H1 (cell line): ENCODE data around the gene ST14. TPM values are rescaled to one million over a fixed set of nuclear protein-coding genes. Genes with fewer than 3 reads are reported as not detected.

ENCODE experiments used
- CTCF ChIA-PET: fragments of 300-600 bp; sonication (Branson Sonifier 250); formaldehyde crosslinking; loops from one replicate; lab custom pipeline; 2021; ENCODE audit not compliant: partially characterized antibody; lab: Charles Lee
- POLR2A ChIA-PET: fragments of 300-600 bp; sonication (Branson Sonifier 250); formaldehyde crosslinking; loops from one replicate; lab custom pipeline; 2021; ENCODE audit warnings: inconsistent platforms; ENCODE audit not compliant: partially characterized antibody; lab: Charles Lee
- DNase-seq, 2 experiments: peaks; one replicate each; pipeline versions ENCODE4 v3.0.0 to v3.0.0-alpha.2; 2010 to 2022; ENCODE audit warnings: low spot score in 2 of 2, low read depth in 1 of 2, mixed read lengths in 1 of 2
- FAIRE-seq: peaks from 2 replicates; lab custom pipeline; 2011; peaks lifted over from hg19 to GRCh38; lab: Jason Lieb, UNC
- H2AFZ ChIP-seq: 2 replicates; pipeline ENCODE4 v1.8.1; 2012; ENCODE audit warnings: low read length, inconsistent platforms
- H2AK5ac ChIP-seq: 2 replicates; pipeline ENCODE4 v1.6.1; 2013; ENCODE audit warnings: low read depth, low read length
- H2BK120ac ChIP-seq: replicated peaks from 2 replicates; pipeline ENCODE3; 2013; ENCODE audit warnings: low read depth, low read length, inconsistent platforms
- H2BK12ac ChIP-seq: 2 replicates; pipeline ENCODE4 v1.6.1; 2013; ENCODE audit warnings: low read depth, low read length
- H2BK15ac ChIP-seq: 2 replicates; pipeline ENCODE4 v1.6.1; 2013; ENCODE audit warnings: low read length
- H2BK20ac ChIP-seq: 2 replicates; pipeline ENCODE4 v1.6.1; 2013; ENCODE audit warnings: low read length
- H2BK5ac ChIP-seq: 2 replicates; pipeline ENCODE4 v1.6.1; 2013; ENCODE audit warnings: low read depth, low read length
- H3K14ac ChIP-seq: 2 replicates; pipeline ENCODE4 v1.6.1; 2013; ENCODE audit warnings: inconsistent platforms; ENCODE audit not compliant: insufficient read length
- H3K18ac ChIP-seq: 2 replicates; pipeline ENCODE4 v1.6.1; 2013; ENCODE audit warnings: low read length; ENCODE audit errors: extremely low read depth
- H3K23ac ChIP-seq: 2 replicates; pipeline ENCODE4 v1.6.1; 2013; ENCODE audit warnings: inconsistent platforms; ENCODE audit not compliant: insufficient read length
- H3K23me2 ChIP-seq: 2 replicates; pipeline ENCODE4 v1.6.1; 2013; ENCODE audit warnings: low read depth, low read length
- H3K27ac ChIP-seq: 2 replicates; pipeline ENCODE4 v1.6.1; 2011; ENCODE audit warnings: low read depth, low read length, inconsistent platforms
- H3K27me3 ChIP-seq, 4 experiments: replicated peaks in 1 of 4; 1 replicate in 1 of 4; 2 replicates in 3 of 4; pipeline versions ENCODE4 v1.6.1 to v1.8.1; 2011 to 2013; ENCODE audit warnings: low read length in 3 of 4, mild to moderate bottlenecking in 3 of 4, inconsistent platforms in 2 of 4, mixed read lengths in 2 of 4, moderate library complexity in 1 of 4; ENCODE audit not compliant: control insufficient read depth in 3 of 4, insufficient read depth in 3 of 4; ENCODE audit errors: extremely low read depth in 1 of 4
- H3K36me3 ChIP-seq, 4 experiments: 2 replicates each; pipeline versions ENCODE4 v1.6.1 to v1.8.1; 2011 to 2013; ENCODE audit warnings: mild to moderate bottlenecking in 4 of 4, low read length in 3 of 4, moderate library complexity in 2 of 4, control low read depth in 1 of 4, inconsistent platforms in 1 of 4; ENCODE audit not compliant: insufficient read depth in 4 of 4, control insufficient read depth in 2 of 4
- H3K4ac ChIP-seq: replicated peaks from 2 replicates; pipeline ENCODE3; 2013; ENCODE audit warnings: low read length, low read depth, mixed read lengths, inconsistent platforms; ENCODE audit not compliant: insufficient read length
- H3K4me1 ChIP-seq, 4 experiments: replicated peaks in 1 of 4; 1 replicate in 1 of 4; 2 replicates in 3 of 4; pipeline versions ENCODE4 v1.6.1 to v1.8.1; 2011 to 2013; ENCODE audit warnings: low read length in 3 of 4, inconsistent platforms in 2 of 4, mixed read lengths in 1 of 4; ENCODE audit not compliant: insufficient read depth in 4 of 4, control insufficient read depth in 3 of 4
- H3K4me2 ChIP-seq, 2 experiments: 2 replicates each; pipeline versions ENCODE4 v1.6.1 to v1.8.1; 2011 to 2013; ENCODE audit warnings: low read depth in 2 of 2, low read length in 2 of 2, control low read depth in 1 of 2, inconsistent platforms in 1 of 2, mild to moderate bottlenecking in 1 of 2; ENCODE audit not compliant: insufficient read depth in 1 of 2
- H3K4me3 ChIP-seq, 4 experiments: fragments of 200-600, 300-600 bp in 1 of 4; sonication (generic), shearing (Covaris generic), sonication (Bioruptor Twin) in 1 of 4; 2 replicates each; pipeline versions ENCODE4 v1.5.1 to v1.8.1; 2011 to 2016; ENCODE audit warnings: low read length in 4 of 4, low read depth in 3 of 4, control low read depth in 2 of 4, inconsistent platforms in 2 of 4, mild to moderate bottlenecking in 2 of 4, mixed read lengths in 1 of 4, moderate library complexity in 1 of 4; ENCODE audit not compliant: insufficient read depth in 2 of 4; ENCODE audit errors: extremely low read depth in 1 of 4
- H3K56ac ChIP-seq: replicated peaks from 2 replicates; pipeline ENCODE3; 2013; ENCODE audit warnings: low read depth, mild to moderate bottlenecking, mixed read lengths, low read length, inconsistent platforms; ENCODE audit not compliant: insufficient read length
- H3K79me1 ChIP-seq: 2 replicates; pipeline ENCODE4 v1.6.1; 2013; ENCODE audit warnings: low read depth, low read length, control low read depth
- H3K79me2 ChIP-seq, 2 experiments: 2 replicates each; pipeline versions ENCODE4 v1.6.1 to v1.8.1; 2012 to 2013; ENCODE audit warnings: low read length in 2 of 2, mild to moderate bottlenecking in 2 of 2, inconsistent platforms in 1 of 2; ENCODE audit not compliant: insufficient read depth in 2 of 2, control insufficient read depth in 1 of 2
- H3K9ac ChIP-seq, 4 experiments: replicated peaks in 1 of 4; 1 replicate in 1 of 4; 2 replicates in 3 of 4; pipeline versions ENCODE4 v1.6.1 to v1.8.1; 2011 to 2013; ENCODE audit warnings: low read depth in 3 of 4, low read length in 3 of 4, control low read depth in 2 of 4, mild to moderate bottlenecking in 2 of 4, moderate library complexity in 2 of 4, inconsistent platforms in 1 of 4; ENCODE audit errors: extremely low read depth in 1 of 4
- H3K9me3 ChIP-seq, 2 experiments: 2 replicates each; pipeline versions ENCODE4 v1.6.1 to v1.8.1; 2012 to 2013; ENCODE audit warnings: mild to moderate bottlenecking in 2 of 2, moderate library complexity in 2 of 2, control low read depth in 1 of 2, inconsistent platforms in 1 of 2, low read depth in 1 of 2, low read length in 1 of 2, mixed read lengths in 1 of 2; ENCODE audit not compliant: insufficient read depth in 2 of 2
- H4K20me1 ChIP-seq, 2 experiments: replicated peaks in 1 of 2; 2 replicates each; pipeline versions ENCODE3 to v1.8.1; 2011 to 2013; ENCODE audit warnings: inconsistent platforms in 2 of 2, low read length in 2 of 2, mild to moderate bottlenecking in 1 of 2; ENCODE audit not compliant: insufficient read depth in 2 of 2, control insufficient read depth in 1 of 2
- H4K5ac ChIP-seq: 2 replicates; pipeline ENCODE4 v1.6.1; 2013; ENCODE audit warnings: low read length, low read depth, mixed read lengths, inconsistent platforms; ENCODE audit not compliant: insufficient read length
- H4K8ac ChIP-seq: 2 replicates; pipeline ENCODE4 v1.8.0; 2013; ENCODE audit warnings: mild to moderate bottlenecking, moderate library complexity, low read length, inconsistent platforms; ENCODE audit not compliant: insufficient read depth; ENCODE audit errors: extremely low read depth
- H4K91ac ChIP-seq: replicated peaks from 2 replicates; pipeline ENCODE3; 2013; ENCODE audit warnings: low read length, mixed read lengths, inconsistent platforms; ENCODE audit not compliant: insufficient read length
- ASH2L ChIP-seq: fragments of 200-600, 300-600 bp; sonication (generic); IDR thresholded peaks from one replicate; pipeline ENCODE4 v1.7.1; 2017; ENCODE audit warnings: low read length
- BACH1 ChIP-seq: IDR thresholded peaks from 2 replicates; pipeline ENCODE4 v1.6.1; 2012; ENCODE audit warnings: low read length, improper control_type of control experiment
- BRCA1 ChIP-seq: IDR thresholded peaks from 2 replicates; pipeline ENCODE4 v1.6.1; 2012; ENCODE audit warnings: low read depth, low read length, improper control_type of control experiment
- CREB1 ChIP-seq: IDR thresholded peaks from 2 replicates; pipeline ENCODE4 v1.6.1; 2012; ENCODE audit warnings: inconsistent platforms
- EP300 ChIP-seq, 2 experiments: IDR thresholded peaks; 1 replicate in 1 of 2; 2 replicates in 1 of 2; pipeline ENCODE4 v1.6.1; 2011 to 2012; ENCODE audit warnings: low read depth in 2 of 2, low read length in 2 of 2, mild to moderate bottlenecking in 2 of 2, borderline replicate concordance in 1 of 2, inconsistent platforms in 1 of 2, moderate library complexity in 1 of 2
- HDAC2 ChIP-seq, 2 experiments: fragments of 300-600 bp in 1 of 2; sonication (generic) in 1 of 2; IDR thresholded peaks; 2 replicates each; pipeline ENCODE4 v1.6.1; 2011 to 2012; ENCODE audit warnings: low read depth in 2 of 2, low read length in 2 of 2, mild to moderate bottlenecking in 2 of 2, moderate library complexity in 2 of 2, borderline replicate concordance in 1 of 2, inconsistent platforms in 1 of 2
- HDAC6 ChIP-seq: IDR thresholded peaks from one replicate; pipeline ENCODE4 v1.7.1; 2012; ENCODE audit warnings: low read depth, mild to moderate bottlenecking, inconsistent platforms, low read length, moderate library complexity
- KDM1A ChIP-seq: fragments of 200-600, 300-600 bp; sonication (generic); IDR thresholded peaks from 2 replicates; pipeline ENCODE4 v1.7.1; 2016; ENCODE audit warnings: mild to moderate bottlenecking, low read length, borderline replicate concordance
- NANOG ChIP-seq: IDR thresholded peaks from 2 replicates; pipeline ENCODE4 v1.6.1; 2011; ENCODE audit warnings: low read length, low read depth, mild to moderate bottlenecking, inconsistent platforms; ENCODE audit not compliant: insufficient read depth, poor library complexity, severe bottlenecking
- POU5F1 ChIP-seq: IDR thresholded peaks from 2 replicates; pipeline ENCODE4 v1.6.1; 2011; ENCODE audit warnings: low read depth, mild to moderate bottlenecking, low read length, moderate library complexity
- RNF2 ChIP-seq: fragments of 200-900, 300-1000 bp; sonication (generic); IDR thresholded peaks from 2 replicates; pipeline ENCODE4 v1.7.1; 2016; ENCODE audit warnings: borderline replicate concordance, low read depth, mild to moderate bottlenecking, antibody characterized with exemption, low read length; ENCODE audit not compliant: poor library complexity, severe bottlenecking; ENCODE audit errors: missing control alignments
- SIX5 ChIP-seq: IDR thresholded peaks from 2 replicates; pipeline ENCODE4 v1.6.1; 2011; ENCODE audit warnings: mild to moderate bottlenecking, low read depth, low read length
- WGBS, 2 experiments: shearing (Covaris generic) in 1 of 2; methylation state at CpG; one replicate each; pipeline versions ENCODE4 v1.1.6 to v1.1.7; 2013 to 2015; ENCODE audit warnings: low lambda C conversion rate in 2 of 2, mixed read lengths in 2 of 2, inconsistent platforms in 1 of 2, low coverage in 1 of 2, missing lambda C conversion rate in 1 of 2; ENCODE audit not compliant: insufficient replicate concordance in 2 of 2, insufficient coverage in 1 of 2, insufficient read length in 1 of 2; ENCODE audit errors: extremely low coverage in 1 of 2, missing lambda C conversion rate in 1 of 2; 5-methylcytosine and 5-hydroxymethylcytosine counted together
- polyA plus RNA-seq, 7 experiments: library from polyadenylated mRNA; depleted of rRNA in 3 of 7; stranded (reverse) in 5 of 7; unstranded in 2 of 7; fragments of >200 nt in 5 of 7; fragments of 200-250 nt in 2 of 7; gene quantifications; 1 replicate in 5 of 7; 2 replicates in 1 of 7; 4 replicates in 1 of 7; pipeline versions ENCODE4 v1.2.1 to v1.2.3, GENCODE V29; 2011 to 2013; ENCODE audit warnings: missing spikeins in 2 of 7, mixed read lengths in 2 of 7
- total RNA-seq: library from RNA; stranded (reverse); fragmentation: NEBNext Ultra II Directional; extraction: Animal tissue kit (Norgen Biotek cat#: 25700); gene quantifications from 2 replicates; pipeline ENCODE4 v1.2.1, GENCODE V29; 2021

ST14 gene
- total and polyA plus RNA-seq, 2 of the 8 experiments (the other 6 are each of a cell fraction or from before 2014, with no cell fraction given): 22.4 to 24.9 TPM

DNA sequence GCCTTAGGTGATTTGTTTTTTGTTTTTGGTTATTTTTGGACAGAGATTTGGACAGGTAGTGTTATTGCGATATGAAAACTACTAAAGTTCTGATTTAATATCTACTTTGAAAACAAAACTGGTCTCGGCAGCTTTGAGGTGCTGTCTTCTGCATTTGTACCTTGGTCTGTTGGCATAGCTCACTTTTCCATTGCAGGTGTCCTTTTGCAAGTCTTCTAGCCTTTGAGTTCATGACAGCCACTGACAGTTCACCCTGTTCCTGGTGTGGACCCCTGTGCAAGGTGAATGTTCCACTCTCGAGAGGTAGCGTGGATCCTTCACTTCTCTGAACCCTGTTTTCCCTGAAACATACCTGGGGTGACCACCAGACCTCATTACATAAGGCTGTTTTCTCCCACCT lies 44.9 kb upstream of the ST14 start:
- CTCF ChIA-PET: interaction anchor here (0.9 to 10.2 kb wide), 4 partner anchors 13 to 37 kb away, joined by 3 to 92 read pairs (median 4); no protein-coding TSS in a partner anchor
- H2BK5ac ChIP-seq: 0 out of 2 replicates have a peak overlapping the region, but pooled peaks have one; percentile 17
- no peak overlapping the region; the same call in 1 of the 2 replicates for H3K18ac ChIP-seq
- H2BK20ac ChIP-seq: no peak overlapping the region
- peaks cover 5% of the 10 kb centered on the region; the same call in 1 of the 2 replicates for H3K79me1 ChIP-seq
- no peak overlapping the region for H4K91ac ChIP-seq
- FAIRE-seq (no peak), DNase-seq (no peak)
- H2BK12ac ChIP-seq: peak overlapping the region; percentile 62; the same call in 1 of the 2 replicates
- H3K4me1 ChIP-seq: peaks cover 0 to 6% (median 2%) of the 10 kb centered on the region in 4 experiments; a peak in 2 of 7 replicates
- no peaks in the 10 kb centered on the region for H3K9me3 ChIP-seq
- H3K27ac ChIP-seq: peak overlapping the region; percentile 22; the same call in 1 of the 2 replicates
- H3K9ac ChIP-seq: no peak overlapping the region
- WGBS, 2 experiments: 93% methylated on average over 4 of the region's 4 CpGs; no CpG with 5 or more reads in 1 of the 2 experiments
- H3K14ac ChIP-seq: no peak overlapping the region
- H2BK15ac ChIP-seq: no peak overlapping the region
- H4K20me1 ChIP-seq: peaks cover 4 to 8% of the 10 kb centered on the region in 2 experiments
- H3K56ac ChIP-seq: peak overlapping the region; percentile 63
- H3K23me2 ChIP-seq: no peaks in the 10 kb centered on the region
- no peaks in the 10 kb centered on the region for H3K27me3 ChIP-seq
- no peak overlapping the region for H3K23ac ChIP-seq
- no peak overlapping the region for H2AK5ac ChIP-seq
- POLR2A ChIA-PET: interaction anchor here (0.9 to 1.3 kb wide), 5 partner anchors 31 to 164 kb away, joined by 3 to 4 read pairs (median 4); partner anchors contain the start of genes APLP2 and PRDM10
- no peak overlapping the region; a peak in 1 of 4 replicates for H3K4me2 ChIP-seq
- H3K36me3 ChIP-seq: peaks cover 9 to 29% (median 21%) of the 10 kb centered on the region in 4 experiments; a peak in 7 of 8 replicates
- no peak overlapping the region for H4K8ac ChIP-seq
- H4K5ac ChIP-seq: no peak overlapping the region
- H2AFZ ChIP-seq: no peak overlapping the region
- peaks cover 0 to 38% of the 10 kb centered on the region in 2 experiments; a peak in 2 of 4 replicates for H3K79me2 ChIP-seq
- no peak overlapping the region for H3K4me3 ChIP-seq
- TF ChIP-seq HDAC2 (IDR thresholded peaks at IDR 0.05; ENCODE audit: borderline replicate concordance in 1 of 2, low read depth in 2 of 2, low read length in 2 of 2) (no peak), SIX5 (no peak), KDM1A (no peak), ASH2L (no peak), BRCA1 (no peak), CREB1 (no peak), BACH1 (no peak), RNF2 (no peak), POU5F1 (no peak), NANOG (no peak), EP300 (IDR thresholded peaks at IDR 0.05; ENCODE audit: borderline replicate concordance in 1 of 2, low read depth in 2 of 2, low read length in 2 of 2) (no peak), HDAC6 (no peak)
- TF ChIP-seq, all 59 proteins: peak for 0
- H2BK120ac ChIP-seq: no peak overlapping the region
- H3K4ac ChIP-seq: no peak overlapping the region
